ENCODE results near the gene LRFN5. TPM values are rescaled to one million over a fixed set of nuclear protein-coding genes. Genes with fewer than 3 reads are reported as not detected.

The LRFN5 gene
- total and polyA plus RNA-seq, 2 experiments from 2014 or later, result 1.9 to 6.8 TPM

DNA sequence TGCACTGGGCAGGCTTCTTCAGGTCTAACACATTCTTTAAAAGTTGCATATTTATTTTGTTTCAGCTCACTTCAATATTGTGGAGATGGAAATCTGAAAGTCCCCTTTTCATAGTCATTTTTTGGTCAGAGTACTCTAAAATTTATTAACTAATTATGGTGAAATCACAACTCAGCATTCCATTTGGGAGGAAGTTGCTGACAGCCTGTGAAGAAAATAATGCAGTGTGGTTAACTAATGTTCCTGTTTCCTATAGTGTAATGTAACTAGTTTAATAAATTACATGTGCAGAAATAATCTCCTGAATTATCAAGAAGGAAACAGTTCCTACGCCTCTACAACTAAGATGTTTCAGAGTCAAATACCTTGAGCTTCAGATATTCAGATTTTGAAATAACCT is 17.1 kb downstream of the LRFN5 start:
- Histone ChIP-seq H2AFZ (no peak overlapping the region), H3K27me3 (ENCODE audit: insufficient read depth) (no peaks in the 10 kb centered on the region), H3K79me2 (replicated peaks; ENCODE audit: insufficient read depth) (no peaks in the 10 kb centered on the region), H3F3A (replicated peaks; ENCODE audit: low read depth) (no peaks in the 10 kb centered on the region), H3K36me3 (ENCODE audit: insufficient read depth) (no peaks in the 10 kb centered on the region), H4K20me1 (replicated peaks; ENCODE audit: insufficient read depth) (no peaks in the 10 kb centered on the region), H3K4me1 (ENCODE audit: insufficient read depth) (no peaks in the 10 kb centered on the region), H3K4me3 (no peak overlapping the region), H3K27ac (ENCODE audit: low read depth) (no peak overlapping the region), H3K4me2 (no peak overlapping the region), H3K9me2 (ENCODE audit: insufficient read depth) (no peaks in the 10 kb centered on the region)
- TF ChIP-seq ZNF331 (CRISPR knock-in tag; IDR thresholded peaks at IDR 0.05; ENCODE audit: low read depth) (no peak), CREB1 (CRISPR knock-in tag; IDR thresholded peaks at IDR 0.05; ENCODE audit: low read depth) (no peak), EZH2 (IDR thresholded peaks at IDR 0.05; ENCODE audit: low read depth, unreplicated experiment) (no peak), POLR2AphosphoS5 (IDR thresholded peaks at IDR 0.05; ENCODE audit: low read depth) (no peak)
- TF ChIP-seq, protein P1, sequence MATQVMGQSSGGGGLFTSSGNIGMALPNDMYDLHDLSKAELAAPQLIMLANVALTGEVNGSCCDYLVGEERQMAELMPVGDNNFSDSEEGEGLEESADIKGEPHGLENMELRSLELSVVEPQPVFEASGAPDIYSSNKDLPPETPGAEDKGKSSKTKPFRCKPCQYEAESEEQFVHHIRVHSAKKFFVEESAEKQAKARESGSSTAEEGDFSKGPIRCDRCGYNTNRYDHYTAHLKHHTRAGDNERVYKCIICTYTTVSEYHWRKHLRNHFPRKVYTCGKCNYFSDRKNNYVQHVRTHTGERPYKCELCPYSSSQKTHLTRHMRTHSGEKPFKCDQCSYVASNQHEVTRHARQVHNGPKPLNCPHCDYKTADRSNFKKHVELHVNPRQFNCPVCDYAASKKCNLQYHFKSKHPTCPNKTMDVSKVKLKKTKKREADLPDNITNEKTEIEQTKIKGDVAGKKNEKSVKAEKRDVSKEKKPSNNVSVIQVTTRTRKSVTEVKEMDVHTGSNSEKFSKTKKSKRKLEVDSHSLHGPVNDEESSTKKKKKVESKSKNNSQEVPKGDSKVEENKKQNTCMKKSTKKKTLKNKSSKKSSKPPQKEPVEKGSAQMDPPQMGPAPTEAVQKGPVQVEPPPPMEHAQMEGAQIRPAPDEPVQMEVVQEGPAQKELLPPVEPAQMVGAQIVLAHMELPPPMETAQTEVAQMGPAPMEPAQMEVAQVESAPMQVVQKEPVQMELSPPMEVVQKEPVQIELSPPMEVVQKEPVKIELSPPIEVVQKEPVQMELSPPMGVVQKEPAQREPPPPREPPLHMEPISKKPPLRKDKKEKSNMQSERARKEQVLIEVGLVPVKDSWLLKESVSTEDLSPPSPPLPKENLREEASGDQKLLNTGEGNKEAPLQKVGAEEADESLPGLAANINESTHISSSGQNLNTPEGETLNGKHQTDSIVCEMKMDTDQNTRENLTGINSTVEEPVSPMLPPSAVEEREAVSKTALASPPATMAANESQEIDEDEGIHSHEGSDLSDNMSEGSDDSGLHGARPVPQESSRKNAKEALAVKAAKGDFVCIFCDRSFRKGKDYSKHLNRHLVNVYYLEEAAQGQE (IDR thresholded peaks at IDR 0.05; ENCODE audit: unreplicated experiment), result no peak
- TF ChIP-seq, protein P2, sequence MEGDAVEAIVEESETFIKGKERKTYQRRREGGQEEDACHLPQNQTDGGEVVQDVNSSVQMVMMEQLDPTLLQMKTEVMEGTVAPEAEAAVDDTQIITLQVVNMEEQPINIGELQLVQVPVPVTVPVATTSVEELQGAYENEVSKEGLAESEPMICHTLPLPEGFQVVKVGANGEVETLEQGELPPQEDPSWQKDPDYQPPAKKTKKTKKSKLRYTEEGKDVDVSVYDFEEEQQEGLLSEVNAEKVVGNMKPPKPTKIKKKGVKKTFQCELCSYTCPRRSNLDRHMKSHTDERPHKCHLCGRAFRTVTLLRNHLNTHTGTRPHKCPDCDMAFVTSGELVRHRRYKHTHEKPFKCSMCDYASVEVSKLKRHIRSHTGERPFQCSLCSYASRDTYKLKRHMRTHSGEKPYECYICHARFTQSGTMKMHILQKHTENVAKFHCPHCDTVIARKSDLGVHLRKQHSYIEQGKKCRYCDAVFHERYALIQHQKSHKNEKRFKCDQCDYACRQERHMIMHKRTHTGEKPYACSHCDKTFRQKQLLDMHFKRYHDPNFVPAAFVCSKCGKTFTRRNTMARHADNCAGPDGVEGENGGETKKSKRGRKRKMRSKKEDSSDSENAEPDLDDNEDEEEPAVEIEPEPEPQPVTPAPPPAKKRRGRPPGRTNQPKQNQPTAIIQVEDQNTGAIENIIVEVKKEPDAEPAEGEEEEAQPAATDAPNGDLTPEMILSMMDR (conservative IDR thresholded peaks at IDR 0.05; ENCODE audit: low read depth in 2 of 2), result no peak
- Mint-ChIP-seq H3K4me1 (peaks cover 7% of the 10 kb centered on the region; the same call in 2 of the 3 replicates), H3K4me3 (no peak overlapping the region), H3K27me3 (ENCODE audit: insufficient read depth, low read depth, poor library complexity) (no peaks in the 10 kb centered on the region), H3K36me3 (ENCODE audit: low read depth) (no peaks in the 10 kb centered on the region), H3K9me3 (no peaks in the 10 kb centered on the region), H3K27ac (no peak overlapping the region)
- ATAC-seq, result no peak
- no peak for DNase-seq (ENCODE audit: low spot score)

DNA sequence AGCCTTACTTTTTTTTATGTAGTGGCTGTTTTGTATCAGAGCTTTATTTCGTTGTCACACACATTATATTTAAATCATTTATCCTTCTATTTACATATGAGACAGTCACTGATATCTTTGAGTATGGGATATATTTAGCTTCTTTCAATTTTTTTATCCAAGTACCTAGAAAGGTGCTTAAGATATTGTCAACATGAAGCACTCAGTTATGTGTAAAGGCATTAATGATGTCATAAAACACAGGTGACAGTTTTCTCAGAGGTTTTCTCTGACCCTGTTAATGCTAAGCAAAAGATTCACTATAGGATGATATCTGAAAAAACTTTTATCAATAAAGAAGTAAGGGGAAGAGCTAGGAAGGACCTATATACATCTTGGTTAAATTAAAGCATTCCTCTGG is 23.2 kb downstream of the LRFN5 start:
- Mint-ChIP-seq H3K4me3 (no peak overlapping the region), H3K36me3 (ENCODE audit: low read depth) (no peaks in the 10 kb centered on the region), H3K27me3 (ENCODE audit: insufficient read depth, low read depth, poor library complexity) (no peaks in the 10 kb centered on the region), H3K9me3 (no peaks in the 10 kb centered on the region), H3K4me1 (no peaks in the 10 kb centered on the region), H3K27ac (no peak overlapping the region)
- ATAC-seq (no peak), DNase-seq (ENCODE audit: low spot score) (no peak)
- Histone ChIP-seq H4K20me1 (replicated peaks; ENCODE audit: insufficient read depth) (no peaks in the 10 kb centered on the region), H3K4me2 (no peak overlapping the region), H3K27ac (ENCODE audit: low read depth) (no peak overlapping the region), H3K4me3 (no peak overlapping the region), H2AFZ (no peak overlapping the region), H3K9me2 (ENCODE audit: insufficient read depth) (no peaks in the 10 kb centered on the region), H3F3A (replicated peaks; ENCODE audit: low read depth) (no peaks in the 10 kb centered on the region), H3K4me1 (ENCODE audit: insufficient read depth) (no peaks in the 10 kb centered on the region), H3K79me2 (replicated peaks; ENCODE audit: insufficient read depth) (no peaks in the 10 kb centered on the region; the same call in 1 of the 2 replicates), H3K36me3 (ENCODE audit: insufficient read depth) (no peaks in the 10 kb centered on the region), H3K27me3 (ENCODE audit: insufficient read depth) (no peaks in the 10 kb centered on the region)
- TF ChIP-seq ZNF114 (CRISPR knock-in tag; IDR thresholded peaks at IDR 0.05) (no peak), CREB1 (CRISPR knock-in tag; IDR thresholded peaks at IDR 0.05; ENCODE audit: low read depth) (no peak), NANOG (IDR thresholded peaks at IDR 0.05; ENCODE audit: borderline replicate concordance) (no peak), STAT1 (IDR thresholded peaks at IDR 0.05; ENCODE audit: unreplicated experiment) (no peak), ZNF331 (CRISPR knock-in tag; IDR thresholded peaks at IDR 0.05; ENCODE audit: low read depth) (no peak), EZH2 (IDR thresholded peaks at IDR 0.05; ENCODE audit: low read depth, unreplicated experiment) (no peak), POLR2AphosphoS5 (IDR thresholded peaks at IDR 0.05; ENCODE audit: low read depth) (no peak)
- TF ChIP-seq, protein P1 (IDR thresholded peaks at IDR 0.05; ENCODE audit: unreplicated experiment), result no peak
- TF ChIP-seq, protein P2 (conservative IDR thresholded peaks at IDR 0.05; ENCODE audit: low read depth in 2 of 2), result no peak

Measured in GM23338 (cell line).